Ascending aorta (tissue), 2 donors: ENCODE data around the gene BEND7. TPM values are rescaled to one million over a fixed set of nuclear protein-coding genes. Genes with fewer than 3 reads are reported as not detected.

ENCODE experiments used
- DNase-seq, 2 donors: peaks; one replicate each; pipeline ENCODE4 v3.0.0-alpha.2; 2019; ENCODE audit warnings: low spot score in 2 of 2
- H3K27ac ChIP-seq, 2 donors: fragments of 200-600 bp; sonication (generic); one replicate each; pipeline ENCODE4 v1.5.1; 2016 to 2017; ENCODE audit warnings: mild to moderate bottlenecking in 1 of 2
- H3K27me3 ChIP-seq: fragments of 200-600 bp; sonication (generic); one replicate; pipeline ENCODE4 v1.5.1; 2017
- H3K36me3 ChIP-seq, 2 donors: fragments of 200-600 bp; sonication (generic); one replicate each; pipeline ENCODE4 v1.5.1; 2016
- H3K4me1 ChIP-seq, 2 donors: fragments of 200-600 bp; sonication (generic); one replicate each; pipeline ENCODE4 v1.5.1; 2016 to 2017; ENCODE audit warnings: mild to moderate bottlenecking in 1 of 2
- H3K4me3 ChIP-seq, 2 donors: fragments of 200-600 bp; sonication (generic); one replicate each; pipeline ENCODE4 v1.5.1; 2016 to 2017; ENCODE audit warnings: mild to moderate bottlenecking in 1 of 2
- H3K9me3 ChIP-seq, 2 donors: fragments of 200-600 bp; sonication (generic); one replicate each; pipeline ENCODE4 v1.5.1; 2016
- intact Hi-C: fragments of 100-400 bp; cut with DNase I; formaldehyde crosslinking; loops from one replicate; pipeline ENCODE4 v1.15.1; 2023
- total RNA-seq: library from RNA; depleted of rRNA; stranded (reverse); fragments of >200 nt; gene quantifications from one replicate; pipeline ENCODE4 v1.1.0, GENCODE V29; 2016
- TF ChIP-seq, protein P1 (sequence below), 3 experiments: fragments of 200-600 bp in 2 of 3; fragments of 450-650 bp in 1 of 3; sonication (generic) in 2 of 3; IDR thresholded peaks; one replicate each; pipeline ENCODE4 v1.5.1; 2016 to 2019; ENCODE audit warnings: antibody characterized with exemption in 3 of 3, mild to moderate bottlenecking in 1 of 3, moderate library complexity in 1 of 3

The BEND7 gene
- total RNA-seq, 1 donor from 2014 or later: 6.9 TPM

DNA sequence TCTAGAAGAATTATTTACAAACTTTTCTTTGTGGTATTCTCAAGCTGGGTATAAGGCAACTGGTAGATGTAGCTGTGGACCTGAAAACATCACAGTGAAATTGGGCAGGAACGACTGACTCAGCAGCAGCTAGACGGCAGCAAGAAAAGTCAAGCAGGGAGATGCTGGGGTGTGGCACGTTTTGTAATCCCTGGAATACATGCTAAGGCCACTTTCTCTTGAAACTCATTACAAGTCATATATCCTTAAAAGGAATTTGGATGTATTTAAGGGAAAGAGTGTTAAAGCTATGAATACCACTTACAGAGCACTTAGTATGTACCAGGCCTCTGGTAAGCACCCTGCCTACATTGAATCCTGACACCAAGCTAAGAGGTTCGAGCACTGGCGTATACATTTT, 17.4 kb downstream of the BEND7 start:
- TF ChIP-seq, protein P1, sequence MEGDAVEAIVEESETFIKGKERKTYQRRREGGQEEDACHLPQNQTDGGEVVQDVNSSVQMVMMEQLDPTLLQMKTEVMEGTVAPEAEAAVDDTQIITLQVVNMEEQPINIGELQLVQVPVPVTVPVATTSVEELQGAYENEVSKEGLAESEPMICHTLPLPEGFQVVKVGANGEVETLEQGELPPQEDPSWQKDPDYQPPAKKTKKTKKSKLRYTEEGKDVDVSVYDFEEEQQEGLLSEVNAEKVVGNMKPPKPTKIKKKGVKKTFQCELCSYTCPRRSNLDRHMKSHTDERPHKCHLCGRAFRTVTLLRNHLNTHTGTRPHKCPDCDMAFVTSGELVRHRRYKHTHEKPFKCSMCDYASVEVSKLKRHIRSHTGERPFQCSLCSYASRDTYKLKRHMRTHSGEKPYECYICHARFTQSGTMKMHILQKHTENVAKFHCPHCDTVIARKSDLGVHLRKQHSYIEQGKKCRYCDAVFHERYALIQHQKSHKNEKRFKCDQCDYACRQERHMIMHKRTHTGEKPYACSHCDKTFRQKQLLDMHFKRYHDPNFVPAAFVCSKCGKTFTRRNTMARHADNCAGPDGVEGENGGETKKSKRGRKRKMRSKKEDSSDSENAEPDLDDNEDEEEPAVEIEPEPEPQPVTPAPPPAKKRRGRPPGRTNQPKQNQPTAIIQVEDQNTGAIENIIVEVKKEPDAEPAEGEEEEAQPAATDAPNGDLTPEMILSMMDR (IDR thresholded peaks at IDR 0.05): no peak
- intact Hi-C loops: no loop called here
- Histone ChIP-seq H3K9me3 (no peaks in the 10 kb centered on the region), H3K27ac (no peak overlapping the region), H3K4me3 (no peak overlapping the region), H3K36me3 (peaks cover 0 to 5% of the 10 kb centered on the region in 2 donors), H3K4me1 (no peaks in the 10 kb centered on the region), H3K27me3 (no peaks in the 10 kb centered on the region)
- DNase-seq: no peak

DNA sequence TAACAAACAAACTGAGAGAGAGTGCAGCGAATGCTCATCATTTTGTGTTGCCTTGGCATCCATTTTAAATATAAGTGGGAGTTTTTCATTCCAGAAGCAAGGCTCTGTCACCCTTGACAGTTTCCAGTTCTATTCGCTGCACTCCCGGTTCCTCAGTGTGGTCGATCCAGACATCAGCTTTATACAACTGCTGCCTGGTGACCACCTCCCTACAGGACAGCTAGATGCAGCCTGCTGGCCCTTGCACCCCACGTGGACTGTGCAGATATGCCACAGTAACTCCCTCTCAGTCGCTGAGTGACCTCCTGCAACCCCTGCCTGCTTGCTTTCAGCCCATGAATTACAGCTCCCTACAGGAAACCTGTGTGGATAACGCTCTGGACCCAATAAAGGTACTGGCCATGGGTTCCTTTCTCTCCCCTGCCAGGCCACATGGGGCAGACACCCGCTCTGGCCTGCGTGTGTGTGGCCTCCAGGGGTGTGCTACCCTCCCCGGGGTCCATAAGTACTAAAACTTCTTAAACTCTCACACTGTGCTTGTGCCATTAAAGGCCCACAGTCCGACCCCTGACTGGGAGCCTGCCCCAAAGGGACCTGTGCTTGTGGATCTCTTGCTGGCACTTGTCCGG, 23.6 kb downstream of the BEND7 start:
- intact Hi-C loops: no loop called here
- Histone ChIP-seq H3K27ac (no peak overlapping the region), H3K9me3 (no peaks in the 10 kb centered on the region)

DNA sequence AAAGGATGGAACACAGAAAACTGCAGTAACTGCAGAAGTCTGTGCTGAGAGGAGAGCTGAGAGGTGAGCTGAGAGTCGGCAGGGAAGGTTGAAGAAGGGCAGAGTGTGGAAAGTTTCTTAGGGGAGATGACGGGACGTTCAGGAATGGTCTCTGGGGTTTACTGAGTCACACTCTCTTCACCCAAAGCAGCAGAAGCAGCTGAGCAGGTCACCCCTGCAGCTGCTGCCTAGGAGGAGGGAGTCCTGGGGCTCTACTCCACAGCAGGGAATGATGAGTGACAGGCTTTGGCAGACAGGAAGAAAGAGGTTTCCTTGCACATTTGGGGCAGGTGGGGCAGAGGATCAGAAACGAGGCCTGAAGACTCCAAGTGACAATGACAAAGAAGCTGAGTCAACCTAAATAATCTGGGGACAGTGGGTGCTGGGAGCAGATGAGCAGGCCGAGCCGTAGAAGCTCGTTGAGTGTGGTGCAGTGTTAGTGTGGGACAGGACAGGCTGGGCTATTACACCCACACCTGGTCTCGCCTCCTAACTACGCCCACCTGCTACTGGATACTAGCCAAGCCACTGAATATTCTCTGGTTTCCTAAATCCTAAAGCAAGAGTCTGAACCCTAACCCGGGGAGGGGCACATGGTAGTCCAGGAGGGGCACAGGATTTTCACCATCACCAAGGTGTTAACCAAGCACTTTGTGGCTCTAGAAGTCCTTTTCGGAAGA, 24.9 kb downstream of the BEND7 start:
- peaks cover 0 to 4% of the 10 kb centered on the region in 2 donors for H3K36me3 ChIP-seq
- no peaks in the 10 kb centered on the region for H3K27me3 ChIP-seq
- no peak overlapping the region for H3K27ac ChIP-seq
- intact Hi-C loops: no loop called here
- no peaks in the 10 kb centered on the region for H3K4me1 ChIP-seq
- H3K9me3 ChIP-seq: no peaks in the 10 kb centered on the region
- no peak overlapping the region for H3K4me3 ChIP-seq
- DNase-seq: no peak
- TF ChIP-seq, protein P1 (IDR thresholded peaks at IDR 0.05): no peak

More for the DNA sequence above, 23.6 kb downstream of the BEND7 start:
- DNase-seq: no peak
- Histone ChIP-seq H3K36me3 (no peaks in the 10 kb centered on the region), H3K4me1 (no peaks in the 10 kb centered on the region), H3K27me3 (no peaks in the 10 kb centered on the region), H3K4me3 (no peak overlapping the region)
- TF ChIP-seq, protein P1 (IDR thresholded peaks at IDR 0.05): no peak

DNA sequence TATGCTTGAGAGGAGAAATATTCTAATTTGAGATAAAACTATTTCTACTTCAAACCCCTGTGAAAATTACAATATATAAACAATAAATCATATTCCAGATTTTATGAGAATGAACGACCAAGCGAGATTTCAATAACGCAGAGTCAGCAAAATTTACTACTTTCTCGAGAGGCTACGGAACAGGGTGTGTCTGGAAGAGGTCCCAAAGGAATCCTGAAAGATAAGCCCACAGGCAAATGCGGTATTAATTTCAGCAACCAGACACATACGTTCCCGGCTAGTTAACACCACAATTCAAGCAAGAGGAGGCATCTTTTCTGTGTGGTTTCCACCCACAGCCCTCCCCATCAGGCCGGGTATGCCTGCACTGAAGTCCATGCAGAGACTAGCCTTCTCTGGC, 26.4 kb downstream of the BEND7 start:
- TF ChIP-seq, protein P1 (IDR thresholded peaks at IDR 0.05): no peak
- Histone ChIP-seq H3K36me3 (peaks cover 0 to 4% of the 10 kb centered on the region in 2 donors), H3K27me3 (no peaks in the 10 kb centered on the region), H3K9me3 (no peaks in the 10 kb centered on the region), H3K27ac (no peak overlapping the region), H3K4me3 (no peak overlapping the region), H3K4me1 (no peaks in the 10 kb centered on the region)
- intact Hi-C loops: no loop called here
- no peak for DNase-seq

DNA sequence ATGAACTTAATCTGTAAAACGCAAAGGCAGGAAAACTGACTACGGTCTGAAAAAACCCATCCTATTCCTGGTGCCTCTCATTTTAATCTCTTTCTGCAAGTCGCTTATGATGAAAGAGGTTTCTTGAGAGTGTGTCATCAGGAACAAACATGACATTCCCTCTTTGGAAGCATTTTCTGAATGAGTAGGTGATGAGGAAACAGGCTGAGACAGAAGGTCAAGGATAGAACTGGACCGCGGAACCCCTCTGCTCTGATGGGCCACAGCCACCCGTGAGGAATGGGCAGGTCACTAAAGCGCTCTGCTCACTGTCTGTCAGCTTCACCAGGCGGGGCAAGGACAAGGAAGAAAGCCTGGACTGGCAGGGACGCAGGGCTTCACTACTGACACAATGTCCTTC, 28.6 kb downstream of the BEND7 start:
- Histone ChIP-seq H3K27me3 (no peaks in the 10 kb centered on the region), H3K9me3 (no peaks in the 10 kb centered on the region), H3K4me3 (no peak overlapping the region), H3K36me3 (peaks cover 4 to 14% of the 10 kb centered on the region in 2 donors), H3K4me1 (no peaks in the 10 kb centered on the region), H3K27ac (no peak overlapping the region)
- TF ChIP-seq, protein P1 (IDR thresholded peaks at IDR 0.05): no peak
- DNase-seq: no peak
- intact Hi-C loops: no loop called here
